ENCODE results near the gene KIRREL1.

KIRREL1 gene

DNA sequence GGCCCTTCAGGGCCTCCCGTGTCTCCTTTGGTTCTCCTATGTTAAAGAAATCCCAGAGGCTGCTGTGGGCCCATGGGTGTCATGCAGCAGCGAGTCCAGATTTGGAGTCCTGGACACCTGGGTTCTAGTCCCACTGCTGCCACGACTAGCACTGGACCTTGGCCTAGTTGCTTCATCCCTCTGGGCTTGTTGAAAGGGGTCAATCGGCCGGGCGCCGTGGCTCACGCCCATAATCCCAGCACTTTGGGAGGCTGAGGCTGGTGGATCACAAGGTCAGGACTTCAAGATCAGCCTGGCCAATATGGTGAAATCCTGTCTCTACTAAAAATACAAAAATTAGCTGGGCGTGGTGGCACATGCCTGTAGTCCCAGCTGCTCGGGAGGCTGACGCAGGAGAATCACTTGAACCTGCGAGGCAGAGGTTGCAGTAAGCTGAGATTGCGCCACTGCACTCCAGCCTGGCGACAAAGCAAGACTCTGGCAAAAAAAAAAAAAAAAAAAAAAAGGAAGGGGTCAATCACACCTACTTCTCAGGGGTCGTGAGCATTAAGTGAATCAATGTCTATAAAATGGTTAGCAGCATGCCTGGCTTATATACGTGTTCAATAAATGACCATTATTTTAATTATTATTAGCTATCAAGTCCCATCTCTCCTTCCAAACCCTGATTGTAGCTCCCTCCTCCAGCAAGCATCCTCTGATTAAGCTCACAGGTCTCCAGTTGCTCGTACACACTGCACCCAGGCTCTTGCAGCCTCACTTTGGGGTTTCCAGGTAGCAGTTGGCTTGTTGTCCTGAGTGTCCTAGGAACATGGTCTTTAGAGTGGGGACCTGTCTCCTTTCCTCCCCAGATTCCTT, 43.8 kb downstream of the KIRREL1 start:
- in situ Hi-C loops (cut with MboI; ENCODE audit: low pct_unique_long_range_greater_than_20kb, low sequenced_read_pairs, unreplicated experiment) = no loop called here
- TF ChIP-seq, protein P1, sequence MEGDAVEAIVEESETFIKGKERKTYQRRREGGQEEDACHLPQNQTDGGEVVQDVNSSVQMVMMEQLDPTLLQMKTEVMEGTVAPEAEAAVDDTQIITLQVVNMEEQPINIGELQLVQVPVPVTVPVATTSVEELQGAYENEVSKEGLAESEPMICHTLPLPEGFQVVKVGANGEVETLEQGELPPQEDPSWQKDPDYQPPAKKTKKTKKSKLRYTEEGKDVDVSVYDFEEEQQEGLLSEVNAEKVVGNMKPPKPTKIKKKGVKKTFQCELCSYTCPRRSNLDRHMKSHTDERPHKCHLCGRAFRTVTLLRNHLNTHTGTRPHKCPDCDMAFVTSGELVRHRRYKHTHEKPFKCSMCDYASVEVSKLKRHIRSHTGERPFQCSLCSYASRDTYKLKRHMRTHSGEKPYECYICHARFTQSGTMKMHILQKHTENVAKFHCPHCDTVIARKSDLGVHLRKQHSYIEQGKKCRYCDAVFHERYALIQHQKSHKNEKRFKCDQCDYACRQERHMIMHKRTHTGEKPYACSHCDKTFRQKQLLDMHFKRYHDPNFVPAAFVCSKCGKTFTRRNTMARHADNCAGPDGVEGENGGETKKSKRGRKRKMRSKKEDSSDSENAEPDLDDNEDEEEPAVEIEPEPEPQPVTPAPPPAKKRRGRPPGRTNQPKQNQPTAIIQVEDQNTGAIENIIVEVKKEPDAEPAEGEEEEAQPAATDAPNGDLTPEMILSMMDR (IDR thresholded peaks at IDR 0.05; ENCODE audit: extremely low read depth, insufficient read depth, missing control alignments) = no peak
- no peak for DNase-seq (ENCODE audit: low spot score)

DNA sequence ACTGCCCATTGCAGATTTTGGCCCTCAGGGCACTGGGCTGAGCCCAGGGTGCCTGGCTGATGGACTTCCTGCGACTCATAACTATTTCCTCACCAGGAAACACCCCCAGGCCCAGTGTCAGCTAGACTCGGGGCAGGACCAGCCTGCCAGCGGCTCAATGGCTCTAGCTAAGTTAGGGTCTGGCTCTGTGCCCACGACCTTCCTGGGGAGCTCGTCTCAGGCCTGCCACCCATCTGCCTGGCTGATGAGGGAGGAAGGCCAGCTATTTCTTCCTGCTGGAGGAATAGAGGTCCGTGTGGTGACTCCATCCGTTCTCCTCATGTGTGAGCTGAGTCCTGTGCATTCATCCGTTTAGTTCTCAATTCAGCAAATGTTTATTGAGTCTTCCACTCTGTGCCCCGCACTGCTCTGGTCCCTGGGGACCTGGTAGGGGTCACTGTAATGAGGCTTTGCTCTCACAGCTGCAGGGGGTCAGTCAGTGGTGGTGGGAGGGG, 44.5 kb downstream of the KIRREL1 start:
- TF ChIP-seq, protein P1 (IDR thresholded peaks at IDR 0.05; ENCODE audit: extremely low read depth, insufficient read depth, missing control alignments) = no peak
- in situ Hi-C loops (cut with MboI; ENCODE audit: low pct_unique_long_range_greater_than_20kb, low sequenced_read_pairs, unreplicated experiment) = no loop called here
- no peak for DNase-seq (ENCODE audit: low spot score)

DNA sequence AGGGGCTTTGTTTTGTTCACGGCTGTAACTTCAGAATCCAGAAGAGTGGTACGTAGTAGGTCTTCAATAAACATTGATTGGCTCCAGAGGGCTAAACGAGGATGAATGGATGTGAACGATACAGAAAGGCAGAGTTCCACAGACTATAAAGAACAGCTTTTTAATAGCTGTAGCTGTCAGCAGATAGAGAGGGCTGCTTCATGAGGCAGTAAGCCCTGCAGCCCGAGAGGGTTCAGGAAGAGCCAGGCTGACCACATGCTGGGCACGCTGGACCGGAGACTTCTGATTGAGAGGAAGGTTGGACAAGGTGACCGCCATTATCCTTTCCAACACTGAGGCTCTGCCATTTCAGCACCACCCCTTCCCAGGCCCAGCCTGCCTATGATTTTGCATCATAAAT, 45.3 kb downstream of the KIRREL1 start:
- DNase-seq (ENCODE audit: low spot score) = no peak
- TF ChIP-seq, protein P1 (IDR thresholded peaks at IDR 0.05; ENCODE audit: extremely low read depth, insufficient read depth, missing control alignments) = no peak
- in situ Hi-C loops (cut with MboI; ENCODE audit: low pct_unique_long_range_greater_than_20kb, low sequenced_read_pairs, unreplicated experiment) = no loop called here

DNA sequence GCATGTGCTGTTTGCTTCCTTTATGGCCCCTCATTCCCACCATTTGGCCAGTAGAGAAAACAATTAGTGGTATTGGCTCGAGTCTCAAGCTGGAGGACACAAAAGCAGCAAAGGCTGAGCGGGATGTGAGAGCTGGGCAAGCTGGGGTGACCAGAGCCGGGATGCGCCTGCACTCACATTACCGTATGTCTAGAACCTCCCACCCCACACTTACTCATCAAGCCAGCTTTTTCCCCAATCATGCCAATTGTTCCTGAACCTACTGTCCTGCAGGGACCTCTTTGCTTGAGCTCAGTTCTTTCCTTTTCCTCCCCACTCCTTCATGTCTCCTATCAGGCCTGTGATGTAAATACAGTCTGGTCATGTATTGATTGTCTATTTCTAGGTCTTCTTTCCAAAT, 45.9 kb downstream of the KIRREL1 start:
- DNase-seq (ENCODE audit: low spot score) = no peak
- TF ChIP-seq, protein P1 (IDR thresholded peaks at IDR 0.05; ENCODE audit: extremely low read depth, insufficient read depth, missing control alignments) = no peak
- in situ Hi-C loops (cut with MboI; ENCODE audit: low pct_unique_long_range_greater_than_20kb, low sequenced_read_pairs, unreplicated experiment) = no loop called here

DNA sequence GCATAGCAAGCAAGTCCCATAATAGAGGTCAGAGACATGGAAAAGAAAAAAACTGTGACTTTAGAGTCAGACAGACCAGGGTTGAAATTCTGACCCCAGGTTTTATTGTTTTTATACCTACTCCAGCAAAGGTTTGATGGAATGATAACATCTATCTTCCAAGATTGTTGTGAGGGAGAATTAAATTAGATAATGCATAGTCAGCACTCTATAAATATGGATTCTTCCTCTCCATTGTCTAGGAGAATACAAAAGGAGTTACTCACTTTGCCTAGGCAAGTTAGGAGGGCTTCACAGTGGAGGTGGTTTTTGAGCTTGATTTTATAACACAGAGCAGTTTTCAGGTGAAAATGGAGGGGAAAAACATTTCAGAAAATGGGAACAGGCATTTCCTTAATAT, 46.9 kb downstream of the KIRREL1 start:
- no peak for DNase-seq (ENCODE audit: low spot score)
- in situ Hi-C loops (cut with MboI; ENCODE audit: low pct_unique_long_range_greater_than_20kb, low sequenced_read_pairs, unreplicated experiment) = no loop called here
- TF ChIP-seq, protein P1 (IDR thresholded peaks at IDR 0.05; ENCODE audit: extremely low read depth, insufficient read depth, missing control alignments) = no peak

DNA sequence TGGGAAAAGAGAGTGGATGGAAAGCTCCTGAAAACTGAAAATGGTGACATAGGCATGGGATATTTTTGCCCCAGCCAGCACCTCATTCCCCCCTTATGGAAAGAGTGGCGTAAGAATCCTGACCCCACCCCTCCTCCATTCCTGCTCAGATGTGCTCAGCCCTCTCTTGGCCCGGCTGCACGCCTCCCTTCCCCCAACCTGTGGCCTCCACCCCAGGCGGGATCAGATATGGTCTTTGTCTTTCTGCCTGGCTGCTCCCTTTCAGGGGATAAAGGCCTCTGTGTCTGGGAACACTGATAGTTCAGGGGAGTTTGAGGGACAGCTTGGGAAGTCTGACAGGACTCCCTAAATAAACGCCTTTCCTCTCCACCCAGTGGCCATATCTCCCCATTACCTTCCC, 49.8 kb downstream of the KIRREL1 start:
- DNase-seq (ENCODE audit: low spot score) = no peak
- in situ Hi-C loops (cut with MboI; ENCODE audit: low pct_unique_long_range_greater_than_20kb, low sequenced_read_pairs, unreplicated experiment) = no loop called here
- TF ChIP-seq, protein P1 (IDR thresholded peaks at IDR 0.05; ENCODE audit: extremely low read depth, insufficient read depth, missing control alignments) = no peak

Measured in GM13977 (cell line).